H1 (cell line): ENCODE results near the gene ZGRF1. TPM values are rescaled to one million over a fixed set of nuclear protein-coding genes. Genes with fewer than 3 reads are reported as not detected.

Experiments used
- BRCA1 ChIP-seq: IDR thresholded peaks from 2 replicates; pipeline ENCODE4 v1.6.1; 2012; ENCODE audit warnings: low read depth, low read length, improper control_type of control experiment
- CBX5 ChIP-seq: fragments of 300-800, 300-1000 bp; sonication (generic); IDR thresholded peaks from 2 replicates; pipeline ENCODE4 v1.7.1; 2016; ENCODE audit warnings: antibody characterized with exemption, low read length, low read depth
- CBX8 ChIP-seq: fragments of 300-800, 300-1000 bp; sonication (generic); IDR thresholded peaks from 2 replicates; pipeline ENCODE4 v1.7.1; 2016; ENCODE audit warnings: low read depth, low read length, borderline replicate concordance
- EGR1 ChIP-seq: IDR thresholded peaks from 2 replicates; pipeline ENCODE4 v1.6.1; 2011; ENCODE audit warnings: low read depth, low read length, borderline replicate concordance
- JUND ChIP-seq: IDR thresholded peaks from 2 replicates; pipeline ENCODE4 v1.6.1; 2011; ENCODE audit warnings: mild to moderate bottlenecking, improper control_type of control experiment, low read length
- POU5F1 ChIP-seq: IDR thresholded peaks from 2 replicates; pipeline ENCODE4 v1.6.1; 2011; ENCODE audit warnings: low read depth, mild to moderate bottlenecking, low read length, moderate library complexity
- SIN3A ChIP-seq, 2 experiments: IDR thresholded peaks in 1 of 2; conservative IDR thresholded peaks in 1 of 2; 2 replicates each; pipeline ENCODE4 v1.6.1; 2011 to 2012; ENCODE audit warnings: low read length in 2 of 2, improper control_type of control experiment in 1 of 2, low read depth in 1 of 2, mild to moderate bottlenecking in 1 of 2
- ZNF274 ChIP-seq: IDR thresholded peaks from 2 replicates; pipeline ENCODE4 v1.7.0; 2012; ENCODE audit warnings: low read length, borderline replicate concordance; ENCODE audit errors: extremely low read depth
- polyA plus RNA-seq, 7 experiments: library from polyadenylated mRNA; depleted of rRNA in 3 of 7; stranded (reverse) in 5 of 7; unstranded in 2 of 7; fragments of >200 nt in 5 of 7; fragments of 200-250 nt in 2 of 7; gene quantifications; 1 replicate in 5 of 7; 2 replicates in 1 of 7; 4 replicates in 1 of 7; pipeline versions ENCODE4 v1.2.1 to v1.2.3, GENCODE V29; 2011 to 2013; ENCODE audit warnings: missing spikeins in 2 of 7, mixed read lengths in 2 of 7
- total RNA-seq: library from RNA; stranded (reverse); fragmentation: NEBNext Ultra II Directional; extraction: Animal tissue kit (Norgen Biotek cat#: 25700); gene quantifications from 2 replicates; pipeline ENCODE4 v1.2.1, GENCODE V29; 2021

Gene ZGRF1
- total and polyA plus RNA-seq, 2 of the 8 experiments (the other 6 are each of a cell fraction or from before 2014, with no cell fraction given), result 12.0 to 44.6 TPM

DNA sequence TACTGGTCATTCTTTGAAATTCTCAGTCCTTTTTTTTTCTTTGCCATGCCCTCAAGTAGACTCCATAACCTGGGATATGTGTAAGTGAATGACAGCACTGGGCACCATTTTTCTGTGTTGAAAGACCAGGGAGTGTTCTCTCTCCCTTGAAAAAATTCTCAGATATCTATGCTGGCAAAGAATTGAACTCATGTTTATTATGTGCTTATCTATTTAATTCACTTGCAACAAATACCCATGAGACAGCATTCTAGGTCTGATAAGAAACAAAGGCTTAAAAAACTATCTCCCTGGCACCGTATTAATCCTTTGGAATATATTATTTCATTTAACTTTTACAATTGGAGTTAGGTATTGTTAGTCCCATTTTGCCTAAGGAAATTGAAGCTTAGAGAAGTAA, 37.0 kb upstream of the ZGRF1 start (continued):
- TF ChIP-seq CBX5 (no peak), SIN3A (conservative IDR thresholded peaks at IDR 0.05 in 1 of 2, IDR thresholded peaks at IDR 0.05 in 1 of 2; ENCODE audit: low read depth in 1 of 2, low read length in 2 of 2) (no peak), BRCA1 (no peak), JUND (no peak), CBX8 (no peak), EGR1 (no peak), ZNF274 (no peak), POU5F1 (no peak)
